SK-N-SH treated with all-trans-retinoic acid at 6 μM for 48 hours (cell line): ENCODE measurements around the gene ABCC6.
"Not testable (repeated sequence)": the region's sequence is repeated elsewhere in the genome, so short reads cannot be mapped to it uniquely, and the experiment has no call there.

ENCODE experiments used
- ATAC-seq: fragments of 200-7000 bp; cut with Tn5 transposase; 3 replicates; pipeline ENCODE4 v1.9.1; 2020; ENCODE audit warnings: mild to moderate bottlenecking, moderate library complexity
- ARNTL ChIP-seq: fragments of 450-650 bp; formaldehyde crosslinking; IDR thresholded peaks from 2 replicates; pipeline ENCODE4 v1.5.0; 2020; ENCODE audit warnings: low read depth, mild to moderate bottlenecking, moderate library complexity, borderline replicate concordance
- BACH2 ChIP-seq: fragments of 250-450 bp; sonication (Bioruptor Pico); IDR thresholded peaks from 2 replicates; pipeline ENCODE4 v1.9.0; 2021; ENCODE audit warnings: mild to moderate bottlenecking, borderline replicate concordance
- CSDC2 ChIP-seq: fragments of 250-450 bp; sonication (Bioruptor Pico); IDR thresholded peaks from 2 replicates; pipeline ENCODE4 v1.5.0; 2020; ENCODE audit warnings: mild to moderate bottlenecking, moderate library complexity
- ESRRG ChIP-seq: fragments of 250-450 bp; sonication (Bioruptor Pico); IDR thresholded peaks from 2 replicates; pipeline ENCODE4 v1.6.1; 2021; ENCODE audit warnings: mild to moderate bottlenecking
- GLIS3 ChIP-seq: fragments of 250-450 bp; sonication (Bioruptor Pico); IDR thresholded peaks from 2 replicates; pipeline ENCODE4 v1.5.0; 2020; ENCODE audit warnings: mild to moderate bottlenecking, moderate library complexity
- ISL1 ChIP-seq: fragments of 250-450 bp; sonication (Bioruptor Pico); IDR thresholded peaks from 2 replicates; pipeline ENCODE4 v2.1.2; 2022; ENCODE audit warnings: mild to moderate bottlenecking, moderate library complexity
- RARB ChIP-seq: fragments of 250-450 bp; sonication (Bioruptor Pico); IDR thresholded peaks from 2 replicates; pipeline ENCODE4 v1.8.0; 2021; ENCODE audit warnings: mild to moderate bottlenecking, moderate library complexity
- SNAI2 ChIP-seq: fragments of 250-450 bp; sonication (Bioruptor Pico); IDR thresholded peaks from 2 replicates; pipeline ENCODE4 v1.5.0; 2020; ENCODE audit warnings: mild to moderate bottlenecking, moderate library complexity
- TCF4 ChIP-seq: fragments of 250-450 bp; sonication (Bioruptor Pico); IDR thresholded peaks from 2 replicates; pipeline ENCODE4 v1.8.0; 2021; ENCODE audit warnings: mild to moderate bottlenecking, moderate library complexity, borderline replicate concordance
- TOX ChIP-seq: fragments of 250-450 bp; sonication (Bioruptor Pico); IDR thresholded peaks from 2 replicates; pipeline ENCODE4 v1.8.0; 2021; ENCODE audit warnings: mild to moderate bottlenecking, moderate library complexity, borderline replicate concordance
- ZC3H10 ChIP-seq: fragments of 250-450 bp; sonication (Bioruptor Pico); IDR thresholded peaks from 2 replicates; pipeline ENCODE4 v1.5.1; 2021; ENCODE audit warnings: mild to moderate bottlenecking, moderate library complexity
- ZFP30 ChIP-seq: fragments of 450-650 bp; formaldehyde crosslinking; IDR thresholded peaks from 2 replicates; pipeline ENCODE4 v1.5.0; 2022; ENCODE audit warnings: mild to moderate bottlenecking, moderate library complexity
- ZNF565 ChIP-seq: fragments of 450-650 bp; formaldehyde crosslinking; conservative IDR thresholded peaks from 2 replicates; pipeline ENCODE4 v1.5.0; 2020; ENCODE audit warnings: low read depth, mild to moderate bottlenecking, moderate library complexity
- ZNF70 ChIP-seq: fragments of 450-650 bp; formaldehyde crosslinking; IDR thresholded peaks from 2 replicates; pipeline ENCODE4 v1.5.0; 2020; ENCODE audit warnings: mild to moderate bottlenecking, moderate library complexity
- ZNF8 ChIP-seq: fragments of 450-650 bp; formaldehyde crosslinking; IDR thresholded peaks from 2 replicates; pipeline ENCODE4 v1.5.0; 2020; ENCODE audit warnings: mild to moderate bottlenecking, moderate library complexity
- TF ChIP-seq, protein P1 (sequence below): fragments of 250-450 bp; sonication (Bioruptor Pico); IDR thresholded peaks from 2 replicates; pipeline ENCODE4 v1.8.0; 2021; ENCODE audit warnings: low read depth, mild to moderate bottlenecking, moderate library complexity, borderline replicate concordance
- TF ChIP-seq, protein P2 (sequence below): fragments of 250-450 bp; sonication (Bioruptor Pico); IDR thresholded peaks from 2 replicates; pipeline ENCODE4 v1.5.1; 2020; ENCODE audit warnings: low read depth, mild to moderate bottlenecking, moderate library complexity
- TF ChIP-seq, protein P3 (sequence below): fragments of 250-450 bp; sonication (Bioruptor Pico); IDR thresholded peaks from 2 replicates; pipeline ENCODE4 v1.8.0; 2020; ENCODE audit warnings: mild to moderate bottlenecking, moderate library complexity, borderline replicate concordance

The ABCC6 gene

DNA sequence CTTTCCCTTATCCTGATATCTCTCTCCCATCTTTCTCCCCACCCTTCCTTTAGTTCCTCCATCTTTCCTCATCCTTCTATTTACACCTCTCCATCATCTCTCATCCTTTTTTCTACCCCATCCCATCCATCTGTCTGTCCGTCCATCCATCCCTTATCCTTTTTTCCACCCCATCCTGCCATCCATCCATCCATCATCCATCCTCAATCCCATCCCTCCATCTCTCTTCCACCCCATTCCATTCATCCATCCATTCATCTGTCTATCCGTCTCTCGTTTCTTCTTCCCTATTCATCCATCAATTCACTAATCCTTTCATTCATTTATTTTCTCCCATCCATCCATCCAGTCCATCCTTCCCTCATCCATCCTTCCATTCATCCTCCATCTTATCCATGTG, 68.1 kb downstream of the ABCC6 start:
- no peak for ATAC-seq
- TF ChIP-seq SNAI2 (CRISPR knock-in tag) (no peak), TCF4 (CRISPR knock-in tag) (no peak), ZNF8 (CRISPR knock-in tag) (no peak), TOX (CRISPR knock-in tag) (no peak), ZNF70 (CRISPR knock-in tag) (no peak), ISL1 (CRISPR knock-in tag) (no peak), GLIS3 (CRISPR knock-in tag) (no peak), ZC3H10 (CRISPR knock-in tag) (no peak), ARNTL (CRISPR knock-in tag) (no peak), ZNF565 (CRISPR knock-in tag) (no peak)
- TF ChIP-seq, protein P1, sequence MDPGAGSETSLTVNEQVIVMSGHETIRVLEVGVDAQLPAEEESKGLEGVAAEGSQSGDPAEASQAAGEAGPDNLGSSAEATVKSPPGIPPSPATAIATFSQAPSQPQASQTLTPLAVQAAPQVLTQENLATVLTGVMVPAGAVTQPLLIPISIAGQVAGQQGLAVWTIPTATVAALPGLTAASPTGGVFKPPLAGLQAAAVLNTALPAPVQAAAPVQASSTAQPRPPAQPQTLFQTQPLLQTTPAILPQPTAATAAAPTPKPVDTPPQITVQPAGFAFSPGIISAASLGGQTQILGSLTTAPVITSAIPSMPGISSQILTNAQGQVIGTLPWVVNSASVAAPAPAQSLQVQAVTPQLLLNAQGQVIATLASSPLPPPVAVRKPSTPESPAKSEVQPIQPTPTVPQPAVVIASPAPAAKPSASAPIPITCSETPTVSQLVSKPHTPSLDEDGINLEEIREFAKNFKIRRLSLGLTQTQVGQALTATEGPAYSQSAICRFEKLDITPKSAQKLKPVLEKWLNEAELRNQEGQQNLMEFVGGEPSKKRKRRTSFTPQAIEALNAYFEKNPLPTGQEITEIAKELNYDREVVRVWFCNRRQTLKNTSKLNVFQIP (CRISPR knock-in tag) = no peak
- TF ChIP-seq, protein P2, sequence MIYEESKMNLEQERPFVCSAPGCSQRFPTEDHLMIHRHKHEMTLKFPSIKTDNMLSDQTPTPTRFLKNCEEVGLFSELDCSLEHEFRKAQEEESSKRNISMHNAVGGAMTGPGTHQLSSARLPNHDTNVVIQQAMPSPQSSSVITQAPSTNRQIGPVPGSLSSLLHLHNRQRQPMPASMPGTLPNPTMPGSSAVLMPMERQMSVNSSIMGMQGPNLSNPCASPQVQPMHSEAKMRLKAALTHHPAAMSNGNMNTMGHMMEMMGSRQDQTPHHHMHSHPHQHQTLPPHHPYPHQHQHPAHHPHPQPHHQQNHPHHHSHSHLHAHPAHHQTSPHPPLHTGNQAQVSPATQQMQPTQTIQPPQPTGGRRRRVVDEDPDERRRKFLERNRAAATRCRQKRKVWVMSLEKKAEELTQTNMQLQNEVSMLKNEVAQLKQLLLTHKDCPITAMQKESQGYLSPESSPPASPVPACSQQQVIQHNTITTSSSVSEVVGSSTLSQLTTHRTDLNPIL (CRISPR knock-in tag) = no peak
- TF ChIP-seq, protein P3, sequence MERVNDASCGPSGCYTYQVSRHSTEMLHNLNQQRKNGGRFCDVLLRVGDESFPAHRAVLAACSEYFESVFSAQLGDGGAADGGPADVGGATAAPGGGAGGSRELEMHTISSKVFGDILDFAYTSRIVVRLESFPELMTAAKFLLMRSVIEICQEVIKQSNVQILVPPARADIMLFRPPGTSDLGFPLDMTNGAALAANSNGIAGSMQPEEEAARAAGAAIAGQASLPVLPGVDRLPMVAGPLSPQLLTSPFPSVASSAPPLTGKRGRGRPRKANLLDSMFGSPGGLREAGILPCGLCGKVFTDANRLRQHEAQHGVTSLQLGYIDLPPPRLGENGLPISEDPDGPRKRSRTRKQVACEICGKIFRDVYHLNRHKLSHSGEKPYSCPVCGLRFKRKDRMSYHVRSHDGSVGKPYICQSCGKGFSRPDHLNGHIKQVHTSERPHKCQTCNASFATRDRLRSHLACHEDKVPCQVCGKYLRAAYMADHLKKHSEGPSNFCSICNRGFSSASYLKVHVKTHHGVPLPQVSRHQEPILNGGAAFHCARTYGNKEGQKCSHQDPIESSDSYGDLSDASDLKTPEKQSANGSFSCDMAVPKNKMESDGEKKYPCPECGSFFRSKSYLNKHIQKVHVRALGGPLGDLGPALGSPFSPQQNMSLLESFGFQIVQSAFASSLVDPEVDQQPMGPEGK (CRISPR knock-in tag) = no peak
- TF ChIP-seq, all 23 proteins: peak for 0

DNA sequence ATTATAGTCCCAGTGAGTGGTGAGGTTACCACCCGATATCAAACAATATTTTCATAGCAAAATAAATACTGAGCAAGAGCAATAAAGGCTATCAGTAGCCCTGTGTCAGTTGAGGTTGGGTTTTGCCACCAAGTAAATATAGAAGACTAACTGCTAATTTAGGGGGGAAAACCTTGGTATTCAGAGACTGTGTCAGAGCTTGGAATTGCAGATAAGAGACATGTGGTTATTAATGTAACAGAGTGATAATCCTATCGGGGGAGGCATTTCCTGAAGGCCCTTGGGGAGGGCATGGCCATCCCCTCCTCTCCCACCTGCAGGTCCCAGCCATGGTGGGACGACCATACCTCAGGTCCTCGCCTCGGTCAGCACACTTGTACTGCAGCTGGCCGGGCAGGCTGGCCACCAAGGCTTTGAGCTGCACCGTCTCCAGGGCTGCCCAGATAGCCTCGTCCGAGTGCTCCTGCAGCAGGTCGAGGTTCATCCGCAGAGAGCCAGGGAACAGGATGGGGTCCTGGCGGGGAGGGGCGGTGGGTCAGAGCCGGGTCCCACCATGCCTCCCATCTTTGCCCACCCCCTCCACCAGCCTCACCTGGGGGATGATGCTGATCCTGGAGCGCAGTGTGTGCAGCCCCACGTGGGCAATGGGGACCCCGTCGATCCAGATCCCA, 68.9 kb downstream of the ABCC6 start:
- TF ChIP-seq ZC3H10 (CRISPR knock-in tag) = no peak
- TF ChIP-seq RARB = no peak
- TF ChIP-seq, protein P2 (CRISPR knock-in tag) = no peak
- TF ChIP-seq, protein P1 (CRISPR knock-in tag) = no peak
- TF ChIP-seq ESRRG = no peak
- no peak for ATAC-seq

DNA sequence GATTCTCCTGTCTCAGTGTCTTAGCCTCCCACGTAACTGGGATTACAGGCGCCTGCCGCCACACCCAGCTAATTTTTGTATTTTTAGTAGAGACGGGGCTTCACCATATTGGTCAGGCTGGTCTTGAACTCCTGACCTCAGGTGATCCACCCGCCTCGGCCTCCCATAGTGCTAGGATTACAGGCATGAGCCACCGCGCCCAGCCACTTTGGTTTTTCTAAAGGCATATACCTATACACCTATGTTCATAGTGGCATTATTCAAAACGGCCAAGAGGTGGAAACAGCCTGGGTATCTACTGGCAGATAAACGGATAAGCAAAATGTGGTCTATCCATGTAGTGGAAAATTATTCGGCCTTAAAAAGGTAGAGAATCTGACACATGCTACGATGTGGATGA, 70.3 kb downstream of the ABCC6 start:
- not testable (repeated sequence) for ATAC-seq

DNA sequence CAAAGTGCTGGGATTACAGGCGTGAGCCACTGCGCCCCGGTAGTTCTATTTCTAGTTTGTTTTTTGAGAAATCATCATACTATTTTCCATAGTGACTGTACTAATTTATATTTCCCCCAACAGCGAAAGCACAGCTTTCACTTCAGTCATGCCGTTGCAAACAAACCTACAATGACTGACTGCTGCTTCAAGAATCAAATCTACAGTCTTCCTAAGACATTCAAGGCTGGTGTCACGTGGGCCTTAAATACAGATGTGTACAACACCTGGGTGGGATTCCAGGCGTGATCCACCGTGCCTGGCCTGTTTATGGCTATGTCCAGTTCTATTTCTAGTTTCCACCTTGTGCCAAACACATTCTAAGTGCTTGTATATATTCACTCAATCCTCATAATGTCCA, 72.0 kb downstream of the ABCC6 start:
- TF ChIP-seq BACH2 (no peak), ZNF565 (CRISPR knock-in tag) (no peak), ZFP30 (CRISPR knock-in tag) (no peak), ESRRG (no peak), SNAI2 (CRISPR knock-in tag) (no peak), CSDC2 (CRISPR knock-in tag) (no peak)
- ATAC-seq = no peak

DNA sequence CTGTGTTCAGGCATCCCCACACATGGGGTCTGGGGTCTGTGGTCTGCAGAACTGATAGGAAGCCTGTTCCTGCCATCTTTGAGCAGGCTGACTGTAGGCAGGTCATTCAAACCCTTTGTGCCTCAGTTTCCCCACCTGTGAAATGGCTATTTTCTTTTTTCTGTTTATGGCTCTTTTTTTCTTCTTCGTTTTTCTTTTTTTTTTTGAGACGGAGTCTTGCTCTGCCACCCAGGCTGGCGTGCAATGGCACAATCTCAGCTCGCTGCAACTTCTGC, 72.5 kb downstream of the ABCC6 start:
- ATAC-seq = no peak
- no peak for TF ChIP-seq SNAI2 (CRISPR knock-in tag)
- no peak for TF ChIP-seq ZFP30 (CRISPR knock-in tag)
- no peak for TF ChIP-seq ISL1 (CRISPR knock-in tag)
- no peak for TF ChIP-seq ZC3H10 (CRISPR knock-in tag)
- no peak for TF ChIP-seq ESRRG
- TF ChIP-seq TCF4 (CRISPR knock-in tag) = no peak
- TF ChIP-seq CSDC2 (CRISPR knock-in tag) = no peak
- no peak for TF ChIP-seq GLIS3 (CRISPR knock-in tag)
- TF ChIP-seq, protein P3 (CRISPR knock-in tag) = no peak
- no peak for TF ChIP-seq ZNF70 (CRISPR knock-in tag)
- TF ChIP-seq, protein P1 (CRISPR knock-in tag) = no peak
- no peak for TF ChIP-seq ZNF565 (CRISPR knock-in tag)
